ENCODE measurements around the gene NLRP8.
"Not testable (repeated sequence)": the region's sequence is repeated elsewhere in the genome, so short reads cannot be mapped to it uniquely, and the experiment has no call there.

NLRP8 gene

DNA sequence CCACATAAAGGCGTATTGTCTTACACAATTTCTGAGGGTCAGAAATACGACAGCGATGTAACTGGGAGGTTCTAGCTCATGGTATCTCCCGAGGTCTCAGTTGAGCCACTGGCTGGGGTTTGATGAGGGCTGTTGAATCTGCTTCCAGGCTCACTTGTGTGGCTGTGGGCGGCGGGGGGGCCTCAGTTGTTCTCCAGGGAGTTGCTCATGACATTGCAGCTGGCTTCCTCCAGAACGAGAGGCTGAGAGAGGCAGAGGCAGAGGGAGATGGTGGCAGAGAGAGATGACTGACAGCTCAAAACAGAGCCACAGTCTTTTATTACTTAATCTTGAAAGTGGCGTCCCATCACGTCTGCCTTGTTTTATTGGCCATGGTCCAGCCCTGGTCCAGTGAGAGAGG lies 32.8 kb downstream of the NLRP8 start:
- DNase-seq: no peak

DNA sequence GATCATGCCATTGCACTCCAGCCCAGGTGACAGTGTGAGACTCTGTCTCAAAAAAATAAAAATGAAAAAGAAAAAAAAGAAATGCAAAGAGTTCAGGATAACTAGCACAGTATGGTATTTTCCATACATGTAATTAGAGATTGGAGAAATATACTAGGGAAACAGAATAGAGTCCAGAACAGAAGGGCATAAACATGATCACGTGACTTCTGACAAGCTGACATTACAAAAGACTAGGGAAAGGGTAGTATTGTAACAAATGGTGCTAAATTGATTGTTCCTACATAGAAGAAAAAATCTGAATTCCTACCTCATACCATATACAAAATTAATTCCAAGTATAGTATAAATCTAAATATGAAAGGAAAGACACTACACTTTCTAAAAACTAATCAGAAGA lies 37.6 kb downstream of the NLRP8 start:
- no peak for DNase-seq

DNA sequence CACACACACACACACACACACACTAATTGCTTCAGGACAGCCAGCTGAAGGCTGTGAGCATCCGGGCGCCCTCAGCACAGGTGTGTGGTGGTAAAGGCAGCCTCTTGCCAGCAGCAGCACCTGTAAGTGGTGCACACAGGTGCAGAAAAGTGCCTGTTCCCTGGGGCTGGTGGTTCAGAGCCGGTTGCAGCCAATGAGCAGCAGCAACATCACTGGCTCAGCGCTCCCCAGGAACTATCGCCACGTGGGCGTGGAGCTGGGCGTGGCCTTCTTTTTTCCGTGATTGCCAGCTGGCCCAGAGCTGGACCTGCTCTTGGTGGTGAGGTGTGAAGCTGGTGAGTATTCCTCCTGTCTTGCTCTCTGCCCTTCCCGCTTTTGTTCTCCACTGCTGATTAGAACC lies 38.9 kb downstream of the NLRP8 start, which contains the start of gene NLRP5:
TSS of gene NLRP5 (plus strand) at position 289 of the 400 bp plus-strand sequence.
- no peak for DNase-seq

DNA sequence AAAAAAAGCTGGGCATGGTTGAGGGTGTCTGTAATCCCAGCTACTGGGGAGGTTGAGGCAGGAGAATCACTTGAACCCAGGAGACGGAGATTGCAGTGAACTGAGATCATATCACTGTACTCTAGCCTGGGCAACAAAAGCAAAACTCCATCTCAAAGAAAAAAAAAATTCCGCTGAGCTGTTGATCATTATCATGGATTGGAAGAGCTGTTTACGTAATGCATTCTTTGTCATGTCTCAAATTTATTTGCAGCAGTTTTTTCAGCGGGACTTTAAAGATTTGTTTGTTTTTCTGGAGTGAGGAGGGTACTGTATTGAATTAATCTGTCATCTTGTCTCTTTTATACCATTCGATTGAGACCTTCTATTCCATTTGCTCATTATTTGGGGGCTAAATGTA lies 43.2 kb downstream of the NLRP8 start:
- no peak for DNase-seq

DNA sequence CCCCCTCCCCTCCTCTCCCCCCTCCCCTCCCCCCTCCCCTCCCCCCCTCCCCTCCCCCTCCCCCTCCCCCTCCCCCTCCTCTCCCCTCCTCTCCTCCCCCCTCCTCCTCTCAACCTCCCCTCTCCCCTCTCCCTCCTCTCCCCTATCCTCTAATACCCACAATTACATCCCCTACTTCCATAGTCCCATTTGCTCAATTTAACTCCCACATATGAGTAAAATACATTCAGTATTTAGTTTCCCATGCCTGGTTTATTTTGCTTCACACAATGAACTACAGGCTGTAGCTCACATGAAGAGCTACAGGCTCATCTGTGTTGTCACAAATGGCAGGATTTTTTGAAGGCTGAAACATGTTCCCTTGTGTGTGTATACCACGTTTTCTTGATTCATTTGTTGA lies 45.9 kb downstream of the NLRP8 start:
- no peak for DNase-seq

DNA sequence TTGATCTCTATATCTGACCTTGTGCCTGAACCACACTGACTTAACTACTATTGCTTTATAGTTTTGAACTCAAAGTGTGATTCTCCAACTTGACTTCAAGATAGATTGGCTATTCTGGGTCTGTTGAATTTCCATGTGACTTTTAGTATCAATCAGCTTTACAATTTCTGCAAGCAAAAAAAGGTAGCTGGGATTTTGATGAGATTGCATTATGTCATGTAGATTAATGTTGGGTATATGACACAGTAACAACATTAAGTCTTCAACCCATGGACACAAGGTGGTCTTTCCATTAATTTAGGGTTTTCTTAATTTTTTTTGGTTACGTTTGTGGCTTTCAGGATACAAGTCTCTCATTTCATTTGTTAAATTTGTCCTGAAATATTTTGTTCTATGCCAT lies 67.1 kb downstream of the NLRP8 start:
- no peak for DNase-seq

DNA sequence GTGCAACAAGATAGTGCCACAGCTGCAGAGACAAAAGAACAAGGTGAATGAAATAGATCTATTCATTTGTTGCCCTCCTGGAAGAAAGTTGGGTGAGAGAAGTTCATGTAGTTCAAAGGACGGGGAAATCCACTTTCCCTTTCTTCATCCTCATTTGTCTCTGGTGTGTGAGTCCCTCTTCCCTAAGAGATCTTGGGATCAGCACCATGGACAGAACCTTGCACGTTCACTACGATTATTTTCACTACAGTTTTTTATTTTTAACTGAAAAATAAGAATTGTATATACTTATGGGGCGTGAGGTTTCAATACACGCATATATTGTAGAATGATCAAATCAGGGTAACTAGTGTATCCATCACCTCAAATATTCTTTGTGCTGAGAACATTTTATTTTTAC lies 68.1 kb downstream of the NLRP8 start:
- no peak for DNase-seq

DNA sequence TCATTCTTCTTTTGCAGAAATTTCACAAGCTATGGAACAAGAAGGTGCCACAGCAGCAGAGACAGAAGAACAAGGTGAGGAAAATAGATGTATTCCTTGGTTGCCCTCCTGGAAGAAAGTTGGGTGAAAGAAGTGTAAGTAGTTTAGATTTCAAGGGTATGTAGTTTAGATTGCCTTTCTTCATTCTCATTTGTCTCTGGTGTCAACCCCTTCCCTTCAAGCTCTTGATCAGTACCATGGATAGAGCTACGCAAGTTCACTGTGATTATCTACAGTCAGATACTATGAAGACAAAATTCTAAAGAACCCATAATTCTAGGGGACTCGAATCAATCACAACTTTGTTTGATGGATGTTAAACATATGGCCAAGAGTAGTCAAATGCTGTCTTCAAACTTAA lies 71.7 kb downstream of the NLRP8 start:
- DNase-seq: not testable (repeated sequence)

DNA sequence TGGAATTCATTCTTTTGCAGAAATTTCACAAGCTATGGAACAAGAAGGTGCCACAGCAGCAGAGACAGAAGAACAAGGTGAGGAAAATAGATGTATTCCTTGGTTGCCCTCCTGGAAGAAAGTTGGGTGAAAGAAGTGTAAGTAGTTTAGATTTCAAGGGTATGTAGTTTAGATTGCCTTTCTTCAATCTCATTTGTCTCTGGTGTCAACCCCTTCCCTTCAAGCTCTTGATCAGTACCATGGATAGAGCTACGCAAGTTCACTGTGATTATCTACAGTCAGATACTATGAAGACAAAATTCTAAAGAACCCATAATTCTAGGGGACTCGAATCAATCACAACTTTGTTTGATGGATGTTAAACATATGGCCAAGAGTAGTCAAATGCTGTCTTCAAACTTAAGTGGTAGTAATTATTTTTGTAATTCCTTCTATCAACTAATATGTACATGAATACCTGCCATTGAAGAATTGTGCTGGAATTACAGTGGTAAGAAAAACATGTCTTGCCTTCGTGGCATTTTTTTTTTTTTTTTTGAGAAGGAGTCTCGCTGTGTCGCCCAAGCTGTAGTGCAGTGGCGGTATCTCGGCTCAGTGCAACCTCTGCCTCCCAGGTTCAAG lies 72.8 kb downstream of the NLRP8 start:
- not testable (repeated sequence) for DNase-seq

DNA sequence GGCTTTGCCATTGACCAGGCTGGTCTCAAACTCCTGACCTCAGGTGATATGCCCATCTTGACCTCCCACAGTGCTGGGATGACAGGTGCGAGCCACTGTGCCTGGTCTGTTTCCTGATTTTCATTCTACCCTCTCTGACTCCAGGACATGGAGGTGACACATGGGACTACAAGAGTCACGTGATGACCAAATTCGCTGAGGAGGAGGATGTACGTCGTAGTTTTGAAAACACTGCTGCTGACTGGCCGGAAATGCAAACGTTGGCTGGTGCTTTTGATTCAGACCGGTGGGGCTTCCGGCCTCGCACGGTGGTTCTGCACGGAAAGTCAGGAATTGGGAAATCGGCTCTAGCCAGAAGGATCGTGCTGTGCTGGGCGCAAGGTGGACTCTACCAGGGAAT lies 79.1 kb downstream of the NLRP8 start:
- no peak for DNase-seq

All from DMS 273 treated with DMSO at 0.1 percent for 48 hours (cell line).